Stimulated activated CD4-positive, alpha-beta T cell treated with anti-CD3 and anti-CD28 coated beads, Interleukin-4, amount 100 ng/mL, for 1 hour (primary cell): ENCODE data around the gene NUB1.
A peak's percentile ranks its signal among the peaks of the same experiment; 100 is the strongest.

Source experiments
- DNase-seq: peaks from one replicate; pipeline ENCODE4 v3.0.0-alpha.2; 2020

Gene NUB1

GRCh38 chr7:151379534-151380198, 38.1 kb downstream of the NUB1 start:
- no peak for DNase-seq

- DNase-seq: no peak
Observed at GRCh38 chr7:151380199-151381097, 38.8 kb downstream of the NUB1 start.

GRCh38 chr7:151381098-151381347, 39.4 kb downstream of the NUB1 start:
- DNase-seq: no peak

- DNase-seq: peak; percentile 34
Observed at GRCh38 chr7:151381348-151382078, 39.9 kb downstream of the NUB1 start.

- peak; percentile 14 for DNase-seq
Observed at GRCh38 chr7:151382079-151382885, 40.7 kb downstream of the NUB1 start.

- no peak for DNase-seq
Observed at GRCh38 chr7:151383638-151384351, 42.2 kb downstream of the NUB1 start.

GRCh38 chr7:151384352-151384697, 42.7 kb downstream of the NUB1 start:
- DNase-seq: no peak

GRCh38 chr7:151384776-151385625, 43.4 kb downstream of the NUB1 start:
- no peak for DNase-seq

- no peak for DNase-seq
Observed at GRCh38 chr7:151385626-151386300, 44.2 kb downstream of the NUB1 start.

GRCh38 chr7:151386301-151387160, 44.9 kb downstream of the NUB1 start:
- no peak for DNase-seq

- no peak for DNase-seq
Observed at GRCh38 chr7:151387161-151388006, 45.8 kb downstream of the NUB1 start.

GRCh38 chr7:151388007-151388297, 46.3 kb downstream of the NUB1 start:
- no peak for DNase-seq

GRCh38 chr7:151388430-151388829, 46.8 kb downstream of the NUB1 start:
- DNase-seq: no peak

- DNase-seq: no peak
Observed at GRCh38 chr7:151389096-151389767, 47.6 kb downstream of the NUB1 start.

- DNase-seq: no peak
Observed at GRCh38 chr7:151389768-151390597, 48.4 kb downstream of the NUB1 start.

GRCh38 chr7:151390598-151391357, 49.2 kb downstream of the NUB1 start:
- DNase-seq: no peak

GRCh38 chr7:151391358-151391730, 49.7 kb downstream of the NUB1 start:
- no peak for DNase-seq
